ENCODE results near the gene MORN5. TPM values are rescaled to one million over a fixed set of nuclear protein-coding genes. Genes with fewer than 3 reads are reported as not detected.

The MORN5 gene
- total RNA-seq, 1 donor from 2014 or later = not detected

DNA sequence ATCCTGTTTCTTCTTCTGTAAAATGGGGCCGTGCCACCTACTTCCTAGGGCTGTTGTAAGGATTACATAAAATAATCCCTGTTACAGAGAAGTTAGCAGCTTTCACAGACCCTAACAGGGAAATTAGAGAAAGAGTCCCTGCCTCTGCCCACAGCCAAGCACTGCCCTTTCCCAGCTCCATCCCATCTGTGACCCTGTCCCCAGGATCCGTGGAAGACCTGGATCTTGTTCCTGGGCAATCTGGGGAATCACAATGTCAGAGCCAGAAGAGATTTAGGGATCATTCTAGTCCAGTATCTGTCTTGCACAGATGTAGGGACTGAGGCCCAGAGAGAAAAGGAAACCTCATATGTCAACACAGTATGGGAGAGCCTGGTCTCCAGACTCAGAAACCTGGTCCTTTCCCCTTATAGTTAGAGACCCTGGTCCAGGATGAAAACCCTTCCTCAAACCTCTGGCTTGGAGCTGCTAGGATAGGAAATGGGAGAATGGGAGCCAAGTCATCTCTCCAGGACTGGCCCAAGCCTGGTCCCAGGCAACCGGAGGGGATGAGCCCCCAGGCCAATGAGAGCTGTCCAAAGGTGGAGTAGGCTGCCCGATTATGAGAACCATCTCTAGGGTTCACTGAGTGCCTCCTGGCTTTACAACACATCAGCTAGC, 56.6 kb downstream of the MORN5 start:
- no peaks in the 10 kb centered on the region for H3K36me3 Mint-ChIP-seq (ENCODE audit: low read depth)
- no peaks in the 10 kb centered on the region for H3K9me3 Mint-ChIP-seq
- TF ChIP-seq, protein P1, sequence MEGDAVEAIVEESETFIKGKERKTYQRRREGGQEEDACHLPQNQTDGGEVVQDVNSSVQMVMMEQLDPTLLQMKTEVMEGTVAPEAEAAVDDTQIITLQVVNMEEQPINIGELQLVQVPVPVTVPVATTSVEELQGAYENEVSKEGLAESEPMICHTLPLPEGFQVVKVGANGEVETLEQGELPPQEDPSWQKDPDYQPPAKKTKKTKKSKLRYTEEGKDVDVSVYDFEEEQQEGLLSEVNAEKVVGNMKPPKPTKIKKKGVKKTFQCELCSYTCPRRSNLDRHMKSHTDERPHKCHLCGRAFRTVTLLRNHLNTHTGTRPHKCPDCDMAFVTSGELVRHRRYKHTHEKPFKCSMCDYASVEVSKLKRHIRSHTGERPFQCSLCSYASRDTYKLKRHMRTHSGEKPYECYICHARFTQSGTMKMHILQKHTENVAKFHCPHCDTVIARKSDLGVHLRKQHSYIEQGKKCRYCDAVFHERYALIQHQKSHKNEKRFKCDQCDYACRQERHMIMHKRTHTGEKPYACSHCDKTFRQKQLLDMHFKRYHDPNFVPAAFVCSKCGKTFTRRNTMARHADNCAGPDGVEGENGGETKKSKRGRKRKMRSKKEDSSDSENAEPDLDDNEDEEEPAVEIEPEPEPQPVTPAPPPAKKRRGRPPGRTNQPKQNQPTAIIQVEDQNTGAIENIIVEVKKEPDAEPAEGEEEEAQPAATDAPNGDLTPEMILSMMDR (IDR thresholded peaks at IDR 0.05) = no peak
- POLR2A ChIA-PET = no interaction called here
- H3K27ac Mint-ChIP-seq = no peak overlapping the region
- DNase-seq (no peak), ATAC-seq (ENCODE audit: low read depth) (no peak)
- H3K4me1 Mint-ChIP-seq = peaks cover 35% of the 10 kb centered on the region
- intact Hi-C loops (cut with micrococcal nuclease) = no loop called here
- peaks cover 79% of the 10 kb centered on the region for H3K27me3 Mint-ChIP-seq
- H3K4me3 Mint-ChIP-seq = no peak overlapping the region
- CTCF ChIA-PET = no interaction called here

DNA sequence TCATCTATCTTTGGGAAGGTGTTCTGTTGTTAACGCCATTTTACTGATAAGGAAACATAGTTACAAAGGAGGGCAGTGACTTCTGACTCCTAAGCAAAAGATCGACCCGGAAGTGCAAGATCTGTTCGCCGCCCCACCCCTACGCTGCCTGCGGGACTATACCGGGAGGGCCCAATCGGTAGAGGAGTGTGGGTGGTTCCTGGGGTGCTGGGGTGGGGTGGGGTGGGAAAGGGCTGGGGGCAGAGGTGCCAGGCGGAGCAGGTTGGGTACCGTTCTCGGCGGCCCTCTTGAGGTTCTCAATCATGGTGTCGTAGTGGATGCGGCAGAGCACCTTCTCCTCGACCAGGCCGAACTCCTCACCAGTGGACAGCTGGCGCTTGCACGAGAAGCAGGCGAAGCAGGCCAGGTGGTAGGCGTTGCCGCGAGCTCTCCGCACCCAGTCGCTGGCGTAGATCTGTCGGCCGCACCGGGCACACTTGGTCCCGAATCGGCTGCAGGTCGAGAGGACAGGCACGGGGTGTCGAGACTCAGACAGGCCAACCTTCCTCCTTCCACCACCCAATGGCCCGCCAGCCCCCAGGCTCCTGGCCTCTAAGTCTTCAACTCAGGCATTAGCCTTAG, 57.2 kb downstream of the MORN5 start:
- DNase-seq (no peak), ATAC-seq (ENCODE audit: low read depth) (no peak)
- TF ChIP-seq, protein P1 (IDR thresholded peaks at IDR 0.05) = no peak
- H3K36me3 Mint-ChIP-seq (ENCODE audit: low read depth) = no peaks in the 10 kb centered on the region
- peaks cover 78% of the 10 kb centered on the region for H3K27me3 Mint-ChIP-seq
- CTCF ChIA-PET = no interaction called here
- POLR2A ChIA-PET = no interaction called here
- H3K4me1 Mint-ChIP-seq = peaks cover 35% of the 10 kb centered on the region
- no peaks in the 10 kb centered on the region for H3K9me3 Mint-ChIP-seq
- H3K4me3 Mint-ChIP-seq = no peak overlapping the region
- H3K27ac Mint-ChIP-seq = no peak overlapping the region
- intact Hi-C loops (cut with micrococcal nuclease) = no loop called here

DNA sequence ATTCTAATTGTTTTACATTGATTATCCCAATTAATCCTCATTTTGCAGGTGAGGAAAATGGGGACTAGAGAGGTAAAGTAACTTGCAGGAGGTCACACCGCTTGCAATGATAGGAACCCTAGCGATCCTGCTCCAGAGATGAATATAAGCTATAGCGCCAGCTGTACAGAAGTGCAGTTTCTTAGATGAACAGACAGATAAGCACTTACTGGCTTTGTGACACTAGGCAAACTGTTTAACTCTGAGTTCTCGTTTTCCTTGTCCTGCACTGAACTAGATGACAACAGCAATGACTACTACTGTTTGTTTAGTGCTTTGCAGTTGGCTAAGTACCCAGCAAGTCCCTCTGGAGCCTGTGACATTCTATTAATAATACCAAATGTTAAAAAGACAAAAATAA, 57.9 kb downstream of the MORN5 start:
- Mint-ChIP-seq H3K36me3 (ENCODE audit: low read depth) (no peaks in the 10 kb centered on the region), H3K27ac (no peak overlapping the region), H3K4me1 (peaks cover 35% of the 10 kb centered on the region), H3K9me3 (no peaks in the 10 kb centered on the region), H3K27me3 (peaks cover 77% of the 10 kb centered on the region), H3K4me3 (no peak overlapping the region)
- ChIA-PET POLR2A (no interaction called here), CTCF (no interaction called here)
- intact Hi-C loops (cut with micrococcal nuclease) = no loop called here
- DNase-seq (no peak), ATAC-seq (ENCODE audit: low read depth) (no peak)
- TF ChIP-seq, protein P1 (IDR thresholded peaks at IDR 0.05) = no peak

DNA sequence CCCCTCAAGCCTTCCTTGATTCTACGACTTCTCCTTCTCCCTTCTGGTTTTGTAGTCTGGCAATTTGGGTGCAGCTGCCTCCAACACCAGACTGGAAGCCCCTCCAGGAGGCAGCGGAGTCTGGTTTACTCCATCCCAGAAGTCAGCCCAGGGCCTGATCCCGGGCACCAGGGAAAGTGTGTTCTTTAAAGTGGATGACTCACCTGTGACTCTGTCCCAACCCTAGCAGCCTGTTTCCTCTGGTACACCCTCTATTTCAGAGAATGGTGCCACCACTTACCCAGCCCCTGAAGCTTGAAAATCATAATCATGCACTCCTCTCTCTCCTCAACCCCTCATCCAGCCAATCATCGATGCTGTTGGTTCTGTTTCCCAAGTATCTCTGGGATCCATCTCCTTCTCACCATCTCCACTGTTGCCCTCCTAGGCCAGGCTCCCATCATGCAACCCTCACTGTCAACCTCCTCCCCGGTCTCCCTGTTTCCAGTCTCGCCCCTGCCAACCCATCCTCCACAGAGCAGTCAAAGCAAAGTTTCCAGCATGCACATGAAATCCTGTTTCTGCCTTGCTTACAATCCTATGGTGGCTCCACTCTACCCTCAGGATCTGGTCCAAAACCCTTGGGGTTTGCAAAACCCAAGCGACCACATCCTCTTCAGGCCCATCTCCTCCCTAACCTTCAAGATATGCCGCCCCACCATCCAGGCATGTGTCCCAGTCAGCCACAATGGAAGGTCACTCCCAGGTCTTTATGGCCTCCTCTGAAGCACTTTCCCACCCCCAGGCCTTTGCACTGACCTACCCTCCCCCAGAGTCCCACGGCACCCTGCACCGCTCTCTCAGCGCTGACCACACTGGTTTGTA, 58.6 kb downstream of the MORN5 start:
- ChIA-PET POLR2A (no interaction called here), CTCF (no interaction called here)
- Mint-ChIP-seq H3K27me3 (peaks cover 77% of the 10 kb centered on the region), H3K4me3 (peak overlapping the region; percentile 73), H3K9me3 (no peaks in the 10 kb centered on the region), H3K4me1 (peaks cover 34% of the 10 kb centered on the region), H3K27ac (no peak overlapping the region), H3K36me3 (ENCODE audit: low read depth) (no peaks in the 10 kb centered on the region)
- TF ChIP-seq, protein P1 (IDR thresholded peaks at IDR 0.05) = no peak
- intact Hi-C loops (cut with micrococcal nuclease) = no loop called here
- ATAC-seq (ENCODE audit: low read depth) (no peak), DNase-seq (no peak)

Data from activated B cell treated with CpG ODN at 0.5 μM for 24 hours (primary cell).